GM20431 (cell line): ENCODE data around the gene LYG2.
"Not testable (repeated sequence)": the region's sequence is repeated elsewhere in the genome, so short reads cannot be mapped to it uniquely, and the experiment has no call there.

Experiments
- in situ Hi-C: fragments of 300-500 bp; cut with MseI, MboI; formaldehyde crosslinking; loops from one replicate; pipeline ENCODE4 v1.15.0; 2020; ENCODE audit warnings: low sequenced_read_pairs; ENCODE audit not compliant: unreplicated experiment

Gene LYG2

GRCh38 chr2:99205491-99205890, 50.0 kb downstream of the LYG2 start:
- in situ Hi-C loops = loop anchor here (25.0 kb wide), 1 partner anchor 107 kb away; the partner anchor contains the start of gene LYG1

DNA sequence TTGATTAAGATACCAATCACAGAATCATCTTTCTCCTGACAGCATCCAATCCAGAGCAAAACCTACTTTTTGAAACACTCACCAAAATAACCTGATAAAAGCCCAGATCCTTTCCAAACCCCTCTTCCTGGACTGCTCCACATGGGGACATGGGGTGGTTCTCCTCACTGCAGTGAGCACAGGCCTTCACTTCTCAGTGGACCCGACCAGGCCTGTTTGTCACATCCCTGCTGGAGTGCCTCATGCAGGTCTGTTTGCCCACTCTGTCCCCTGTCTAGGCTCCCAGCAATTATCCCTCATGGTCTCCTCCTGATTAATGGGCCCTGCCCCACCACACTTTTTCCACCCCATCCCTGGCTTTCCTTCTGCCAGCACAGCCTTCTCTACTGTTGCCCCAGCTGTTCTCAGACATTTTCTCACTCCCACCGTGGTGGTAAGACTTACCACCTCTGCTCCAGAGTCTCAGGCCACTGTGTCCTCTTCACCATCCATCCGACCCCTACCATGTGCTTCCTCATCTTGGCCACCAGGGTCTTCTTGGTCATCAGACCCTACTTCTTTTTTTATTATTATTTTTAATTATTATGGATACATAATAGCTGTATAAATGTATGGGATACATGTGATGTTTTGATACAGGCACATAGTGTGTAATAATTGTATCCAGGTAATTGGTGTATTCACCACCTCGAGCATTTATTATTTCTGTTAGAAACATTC, 53.3 kb downstream of the LYG2 start:
- in situ Hi-C loops = loop anchor here (25.0 kb wide), 1 partner anchor 110 kb away; the partner anchor contains the start of gene LYG1

- in situ Hi-C loops = loop anchor here (25.0 kb wide), 1 partner anchor 112 kb away; the partner anchor contains the start of gene LYG1
These were observed 55.2 kb downstream of the LYG2 start for GRCh38 chr2:99200076-99200800.

GRCh38 chr2:99198103-99198841, 57.2 kb downstream of the LYG2 start:
- in situ Hi-C loops = no loop called here

GRCh38 chr2:99192364-99192763, 63.1 kb downstream of the LYG2 start:
- in situ Hi-C loops = not testable (repeated sequence)
